HepG2 (cell line): ENCODE results near the gene OR10AD1. TPM values are rescaled to one million over a fixed set of nuclear protein-coding genes. Genes with fewer than 3 reads are reported as not detected.

Experiments used
- GATAD2A ChIP-seq: IDR thresholded peaks from 2 replicates; pipeline ENCODE4 v1.6.1; 2016
- GLMP ChIP-seq: sonication (generic); formaldehyde crosslinking; IDR thresholded peaks from 2 replicates; pipeline ENCODE4 v1.9.0; 2021; ENCODE audit warnings: missing genetic modification reagents, mild to moderate bottlenecking, borderline replicate concordance
- HDAC2 ChIP-seq: sonication (generic); formaldehyde crosslinking; IDR thresholded peaks from 2 replicates; pipeline ENCODE4 v1.4.0; 2020; ENCODE audit warnings: missing genetic modification reagents
- HES4 ChIP-seq: sonication (generic); formaldehyde crosslinking; IDR thresholded peaks from 2 replicates; pipeline ENCODE4 v1.9.0; 2021; ENCODE audit warnings: mild to moderate bottlenecking, missing genetic modification reagents, borderline replicate concordance
- HOXD1 ChIP-seq: sonication (generic); formaldehyde crosslinking; IDR thresholded peaks from 2 replicates; pipeline ENCODE4 v1.5.0; 2020; ENCODE audit warnings: missing genetic modification reagents
- MAF1 ChIP-seq: sonication (generic); formaldehyde crosslinking; IDR thresholded peaks from 2 replicates; pipeline ENCODE4 v1.5.0; 2020; ENCODE audit warnings: missing genetic modification reagents, borderline replicate concordance
- PAF1 ChIP-seq: IDR thresholded peaks from 2 replicates; pipeline ENCODE4 v1.6.1; 2016; ENCODE audit warnings: missing genetic modification reagents, missing compliant biosample characterization
- PHF8 ChIP-seq: sonication (generic); formaldehyde crosslinking; IDR thresholded peaks from 2 replicates; pipeline ENCODE4 v1.5.0; 2020; ENCODE audit warnings: missing genetic modification reagents
- PTBP1 ChIP-seq: fragments of 200-400 bp; formaldehyde crosslinking; IDR thresholded peaks from 2 replicates; pipeline ENCODE4 v1.6.1; 2018; ENCODE audit warnings: low read length, low read depth; ENCODE audit not compliant: poor library complexity, severe bottlenecking
- STAT6 ChIP-seq: sonication (generic); formaldehyde crosslinking; IDR thresholded peaks from 2 replicates; pipeline ENCODE4 v1.4.0; 2020; ENCODE audit warnings: missing genetic modification reagents, mild to moderate bottlenecking, borderline replicate concordance
- ZNF30 ChIP-seq: sonication (generic); formaldehyde crosslinking; IDR thresholded peaks from 2 replicates; pipeline ENCODE4 v1.5.0; 2020; ENCODE audit warnings: mild to moderate bottlenecking, missing genetic modification reagents
- ZNF431 ChIP-seq: sonication (generic); formaldehyde crosslinking; IDR thresholded peaks from 2 replicates; pipeline ENCODE4 v1.9.0; 2022; ENCODE audit warnings: missing genetic modification reagents, low read depth, mild to moderate bottlenecking, borderline replicate concordance
- ZNF543 ChIP-seq: sonication (generic); formaldehyde crosslinking; IDR thresholded peaks from 2 replicates; pipeline ENCODE4 v1.4.0; 2020; ENCODE audit warnings: mild to moderate bottlenecking, missing genetic modification reagents
- ZNF567 ChIP-seq: sonication (generic); formaldehyde crosslinking; IDR thresholded peaks from 2 replicates; pipeline ENCODE4 v1.8.1; 2023; ENCODE audit warnings: mild to moderate bottlenecking, missing genetic modification reagents, borderline replicate concordance
- ZNF737 ChIP-seq: sonication (generic); formaldehyde crosslinking; IDR thresholded peaks from 2 replicates; pipeline ENCODE4 v1.5.0; 2020; ENCODE audit warnings: missing genetic modification reagents, mild to moderate bottlenecking, borderline replicate concordance
- ZNF775 ChIP-seq: sonication (generic); formaldehyde crosslinking; IDR thresholded peaks from 2 replicates; pipeline ENCODE4 v1.4.0; 2020; ENCODE audit warnings: missing genetic modification reagents, mild to moderate bottlenecking, moderate library complexity, borderline replicate concordance
- polyA plus RNA-seq, 8 experiments: library from polyadenylated mRNA; depleted of rRNA in 3 of 8; stranded (reverse) in 7 of 8; unstranded in 1 of 8; fragments of >200 nt; fragmentation: Illumina TruSeq in 4 of 8; extraction: Trizol in 4 of 8; gene quantifications; 2 replicates each; pipeline versions ENCODE4 v1.2.1 to v1.2.3, GENCODE V29; 2011 to 2016; ENCODE audit warnings: low read depth in 4 of 8, missing spikeins in 1 of 8, mixed read lengths in 1 of 8; ENCODE audit not compliant: insufficient read depth in 1 of 8
- total RNA-seq, 5 experiments: library from RNA; depleted of rRNA; stranded (reverse); fragments of >200 nt; fragmentation: Illumina TruSeq; extraction: Trizol; gene quantifications; 2 replicates each; pipeline ENCODE4 v1.2.3, GENCODE V29; 2016; ENCODE audit warnings: low read depth in 1 of 5
- TF ChIP-seq, protein P1 (sequence below): IDR thresholded peaks from 2 replicates; pipeline ENCODE4 v1.6.1; 2016; ENCODE audit warnings: low read depth, missing genetic modification reagents, missing compliant biosample characterization
- TF ChIP-seq, protein P2 (sequence below): sonication (generic); formaldehyde crosslinking; IDR thresholded peaks from 2 replicates; pipeline ENCODE4 v1.8.0; 2022; ENCODE audit warnings: mild to moderate bottlenecking, missing genetic modification reagents, borderline replicate concordance

Gene OR10AD1
- total and polyA plus RNA-seq, 2 of the 13 experiments (the other 11 are each of a cell fraction or from before 2014, with no cell fraction given) = not detected

GRCh38 chr12:48157018-48157888 is 45.8 kb downstream of the OR10AD1 start, which contains the start of gene ASB8 (continued):
- TF ChIP-seq, protein P1, sequence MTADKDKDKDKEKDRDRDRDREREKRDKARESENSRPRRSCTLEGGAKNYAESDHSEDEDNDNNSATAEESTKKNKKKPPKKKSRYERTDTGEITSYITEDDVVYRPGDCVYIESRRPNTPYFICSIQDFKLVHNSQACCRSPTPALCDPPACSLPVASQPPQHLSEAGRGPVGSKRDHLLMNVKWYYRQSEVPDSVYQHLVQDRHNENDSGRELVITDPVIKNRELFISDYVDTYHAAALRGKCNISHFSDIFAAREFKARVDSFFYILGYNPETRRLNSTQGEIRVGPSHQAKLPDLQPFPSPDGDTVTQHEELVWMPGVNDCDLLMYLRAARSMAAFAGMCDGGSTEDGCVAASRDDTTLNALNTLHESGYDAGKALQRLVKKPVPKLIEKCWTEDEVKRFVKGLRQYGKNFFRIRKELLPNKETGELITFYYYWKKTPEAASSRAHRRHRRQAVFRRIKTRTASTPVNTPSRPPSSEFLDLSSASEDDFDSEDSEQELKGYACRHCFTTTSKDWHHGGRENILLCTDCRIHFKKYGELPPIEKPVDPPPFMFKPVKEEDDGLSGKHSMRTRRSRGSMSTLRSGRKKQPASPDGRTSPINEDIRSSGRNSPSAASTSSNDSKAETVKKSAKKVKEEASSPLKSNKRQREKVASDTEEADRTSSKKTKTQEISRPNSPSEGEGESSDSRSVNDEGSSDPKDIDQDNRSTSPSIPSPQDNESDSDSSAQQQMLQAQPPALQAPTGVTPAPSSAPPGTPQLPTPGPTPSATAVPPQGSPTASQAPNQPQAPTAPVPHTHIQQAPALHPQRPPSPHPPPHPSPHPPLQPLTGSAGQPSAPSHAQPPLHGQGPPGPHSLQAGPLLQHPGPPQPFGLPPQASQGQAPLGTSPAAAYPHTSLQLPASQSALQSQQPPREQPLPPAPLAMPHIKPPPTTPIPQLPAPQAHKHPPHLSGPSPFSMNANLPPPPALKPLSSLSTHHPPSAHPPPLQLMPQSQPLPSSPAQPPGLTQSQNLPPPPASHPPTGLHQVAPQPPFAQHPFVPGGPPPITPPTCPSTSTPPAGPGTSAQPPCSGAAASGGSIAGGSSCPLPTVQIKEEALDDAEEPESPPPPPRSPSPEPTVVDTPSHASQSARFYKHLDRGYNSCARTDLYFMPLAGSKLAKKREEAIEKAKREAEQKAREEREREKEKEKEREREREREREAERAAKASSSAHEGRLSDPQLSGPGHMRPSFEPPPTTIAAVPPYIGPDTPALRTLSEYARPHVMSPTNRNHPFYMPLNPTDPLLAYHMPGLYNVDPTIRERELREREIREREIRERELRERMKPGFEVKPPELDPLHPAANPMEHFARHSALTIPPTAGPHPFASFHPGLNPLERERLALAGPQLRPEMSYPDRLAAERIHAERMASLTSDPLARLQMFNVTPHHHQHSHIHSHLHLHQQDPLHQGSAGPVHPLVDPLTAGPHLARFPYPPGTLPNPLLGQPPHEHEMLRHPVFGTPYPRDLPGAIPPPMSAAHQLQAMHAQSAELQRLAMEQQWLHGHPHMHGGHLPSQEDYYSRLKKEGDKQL (CRISPR knock-in tag) = no peak
- TF ChIP-seq, protein P2, sequence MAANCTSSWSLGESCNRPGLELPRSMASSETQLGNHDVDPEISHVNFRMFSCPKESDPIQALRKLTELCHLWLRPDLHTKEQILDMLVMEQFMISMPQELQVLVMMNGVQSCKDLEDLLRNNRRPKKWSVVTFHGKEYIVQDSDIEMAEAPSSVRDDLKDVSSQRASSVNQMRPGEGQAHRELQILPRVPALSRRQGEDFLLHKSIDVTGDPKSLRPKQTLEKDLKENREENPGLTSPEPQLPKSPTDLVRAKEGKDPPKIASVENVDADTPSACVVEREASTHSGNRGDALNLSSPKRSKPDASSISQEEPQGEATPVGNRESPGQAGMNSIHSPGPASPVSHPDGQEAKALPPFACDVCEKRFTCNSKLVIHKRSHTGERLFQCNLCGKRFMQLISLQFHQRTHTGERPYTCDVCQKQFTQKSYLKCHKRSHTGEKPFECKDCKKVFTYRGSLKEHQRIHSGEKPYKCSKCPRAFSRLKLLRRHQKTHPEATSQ (CRISPR knock-in tag) = no peak
- TF ChIP-seq ZNF30 = no peak
- no peak for TF ChIP-seq ZNF775
- TF ChIP-seq ZNF431 (CRISPR knock-in tag) = no peak
- TF ChIP-seq PAF1 (CRISPR knock-in tag) = no peak
- 0 out of 2 replicates have a peak, but pooled peaks have one; percentile 35 for TF ChIP-seq ZNF567 (CRISPR knock-in tag)
- no peak for TF ChIP-seq GLMP (CRISPR knock-in tag)
- TF ChIP-seq HOXD1 (CRISPR knock-in tag) = no peak
- TF ChIP-seq STAT6 (CRISPR knock-in tag) = no peak
- no peak for TF ChIP-seq PTBP1
- no peak for TF ChIP-seq HES4 (CRISPR knock-in tag)
- TF ChIP-seq HDAC2 = peak; percentile 77
- TF ChIP-seq MAF1 (CRISPR knock-in tag) = no peak
- TF ChIP-seq ZNF543 = peak; percentile 89; the same call in 1 of the 2 replicates
- TF ChIP-seq PHF8 (CRISPR knock-in tag) = peak; percentile 87
- TF ChIP-seq GATAD2A (CRISPR knock-in tag) = no peak; the same call in none of the 2 replicates
- TF ChIP-seq ZNF737 (CRISPR knock-in tag) = no peak
